ENCODE results near the gene NUTF2.

The NUTF2 gene

GRCh38 chr16:67846063-67846319 lies 742 bp upstream of the NUTF2 start:
- no peaks in the 10 kb centered on the region for H3K27me3 ChIP-seq
- peak overlapping the region; percentile 99 for H3K9ac ChIP-seq
- H3K4me2 ChIP-seq: peak overlapping the region; percentile 95
- H3K27ac ChIP-seq: peak overlapping the region; percentile 96
- peaks cover 56% of the 10 kb centered on the region for H3K4me1 ChIP-seq
- H3K36me3 ChIP-seq: peaks cover 25% of the 10 kb centered on the region
- TF ChIP-seq Cebpa-rat (IDR thresholded peaks at IDR 0.05): no peak
- peaks cover 72% of the 10 kb centered on the region for H4K20me1 ChIP-seq
- H3K4me3 ChIP-seq: peak overlapping the region; percentile 100
- H3K9me3 ChIP-seq: no peaks in the 10 kb centered on the region

GRCh38 chr16:67847064-67847861 lies 530 bp downstream of the NUTF2 start, which contains the start of gene CENPT:
Gene CENPT, minus strand, starts transcription at chr16:67847693. Its CDS starts 13,834 bp downstream, at chr16:67833859.
- Histone ChIP-seq H3K27ac (peak within 1 kb of the TSS; percentile 96), H3K36me3 (peaks cover 32% of the 10 kb centered on the region), H3K4me3 (peak within 1 kb of the TSS; percentile 100), H4K20me1 (peaks cover 85% of the 10 kb centered on the region), H3K9ac (peak within 1 kb of the TSS; percentile 99), H3K4me2 (peak within 1 kb of the TSS; percentile 98), H3K9me3 (no peaks in the 10 kb centered on the region), H3K27me3 (no peaks in the 10 kb centered on the region), H3K4me1 (peaks cover 50% of the 10 kb centered on the region)
- no peak for TF ChIP-seq Cebpa-rat (IDR thresholded peaks at IDR 0.05)

- H3K27ac ChIP-seq: peak overlapping the region; percentile 96
- H4K20me1 ChIP-seq: peaks cover 88% of the 10 kb centered on the region
- H3K4me3 ChIP-seq: peak overlapping the region; percentile 100
- H3K36me3 ChIP-seq: peaks cover 35% of the 10 kb centered on the region
- H3K4me2 ChIP-seq: peak overlapping the region; percentile 98
- H3K4me1 ChIP-seq: peaks cover 49% of the 10 kb centered on the region
- TF ChIP-seq Cebpa-rat (IDR thresholded peaks at IDR 0.05): no peak
- no peaks in the 10 kb centered on the region for H3K9me3 ChIP-seq
- H3K27me3 ChIP-seq: no peaks in the 10 kb centered on the region
- H3K9ac ChIP-seq: peak overlapping the region; percentile 99
These were observed 1.4 kb downstream of the NUTF2 start for GRCh38 chr16:67848118-67848517.

- Histone ChIP-seq H3K36me3 (peaks cover 87% of the 10 kb centered on the region), H3K4me2 (no peak overlapping the region), H3K9me3 (no peaks in the 10 kb centered on the region), H3K4me3 (no peak overlapping the region), H3K27ac (no peak overlapping the region), H4K20me1 (peaks cover 100% of the 10 kb centered on the region), H3K4me1 (peaks cover 13% of the 10 kb centered on the region), H3K9ac (no peak overlapping the region), H3K27me3 (no peaks in the 10 kb centered on the region)
- no peak for TF ChIP-seq Cebpa-rat (IDR thresholded peaks at IDR 0.05)
These were observed 6.9 kb downstream of the NUTF2 start for GRCh38 chr16:67853670-67854069.

- no peak overlapping the region for H3K9ac ChIP-seq
- no peak overlapping the region for H3K4me3 ChIP-seq
- no peak overlapping the region for H3K4me2 ChIP-seq
- H3K27me3 ChIP-seq: no peaks in the 10 kb centered on the region
- H3K36me3 ChIP-seq: peaks cover 87% of the 10 kb centered on the region
- TF ChIP-seq Cebpa-rat (IDR thresholded peaks at IDR 0.05): no peak
- peaks cover 100% of the 10 kb centered on the region for H4K20me1 ChIP-seq
- no peak overlapping the region for H3K27ac ChIP-seq
- H3K4me1 ChIP-seq: peaks cover 6% of the 10 kb centered on the region; the same call in 1 of the 2 replicates
- H3K9me3 ChIP-seq: no peaks in the 10 kb centered on the region
These were observed 9.1 kb downstream of the NUTF2 start for GRCh38 chr16:67855789-67856188.

- Histone ChIP-seq H3K27ac (no peak overlapping the region), H4K20me1 (peaks cover 100% of the 10 kb centered on the region), H3K4me3 (no peak overlapping the region), H3K9me3 (no peaks in the 10 kb centered on the region), H3K36me3 (peaks cover 90% of the 10 kb centered on the region), H3K27me3 (no peaks in the 10 kb centered on the region), H3K9ac (peak overlapping the region; percentile 29; the same call in 1 of the 2 replicates), H3K4me1 (peaks cover 6% of the 10 kb centered on the region; the same call in 1 of the 2 replicates), H3K4me2 (no peak overlapping the region)
- no peak for TF ChIP-seq Cebpa-rat (IDR thresholded peaks at IDR 0.05)
These were observed 10.3 kb downstream of the NUTF2 start for GRCh38 chr16:67856927-67857546.

GRCh38 chr16:67857547-67858233 lies 11.0 kb downstream of the NUTF2 start:
- peaks cover 6% of the 10 kb centered on the region; the same call in 1 of the 2 replicates for H3K4me1 ChIP-seq

GRCh38 chr16:67858500-67858899 lies 11.8 kb downstream of the NUTF2 start:
- Histone ChIP-seq H3K27ac (no peak overlapping the region), H3K4me2 (no peak overlapping the region), H3K4me3 (no peak overlapping the region), H3K27me3 (no peaks in the 10 kb centered on the region), H3K4me1 (peaks cover 6% of the 10 kb centered on the region; the same call in 1 of the 2 replicates), H3K9ac (no peak overlapping the region), H3K9me3 (no peaks in the 10 kb centered on the region), H4K20me1 (peaks cover 100% of the 10 kb centered on the region), H3K36me3 (peaks cover 98% of the 10 kb centered on the region)
- TF ChIP-seq Cebpa-rat (IDR thresholded peaks at IDR 0.05): no peak

More at GRCh38 chr16:67857547-67858233, 11.0 kb downstream of the NUTF2 start:
- no peak overlapping the region for H3K9ac ChIP-seq
- H3K4me3 ChIP-seq: no peak overlapping the region
- H3K27ac ChIP-seq: no peak overlapping the region
- no peak for TF ChIP-seq Cebpa-rat (IDR thresholded peaks at IDR 0.05)
- peaks cover 97% of the 10 kb centered on the region for H3K36me3 ChIP-seq
- H3K4me2 ChIP-seq: no peak overlapping the region
- H3K27me3 ChIP-seq: no peaks in the 10 kb centered on the region
- peaks cover 100% of the 10 kb centered on the region for H4K20me1 ChIP-seq
- no peaks in the 10 kb centered on the region for H3K9me3 ChIP-seq

GRCh38 chr16:67860589-67861398 lies 14.1 kb downstream of the NUTF2 start:
- TF ChIP-seq Cebpa-rat (IDR thresholded peaks at IDR 0.05): no peak
- Histone ChIP-seq H3K4me2 (no peak overlapping the region), H3K4me3 (no peak overlapping the region)

More at GRCh38 chr16:67860589-67861398, 14.1 kb downstream of the NUTF2 start:
- no peaks in the 10 kb centered on the region for H3K9me3 ChIP-seq
- H3K27me3 ChIP-seq: no peaks in the 10 kb centered on the region
- H3K9ac ChIP-seq: peak overlapping the region; percentile 34; the same call in 1 of the 2 replicates
- peaks cover 98% of the 10 kb centered on the region for H3K36me3 ChIP-seq
- H3K27ac ChIP-seq: no peak overlapping the region
- peaks cover 100% of the 10 kb centered on the region for H4K20me1 ChIP-seq
- peaks cover 6% of the 10 kb centered on the region; the same call in 1 of the 2 replicates for H3K4me1 ChIP-seq

Data from BLaER1 (cell line).